H1 (cell line): ENCODE data around the gene OGFOD3. TPM values are rescaled to one million over a fixed set of nuclear protein-coding genes. Genes with fewer than 3 reads are reported as not detected.

Experiments used
- CTCF ChIA-PET: fragments of 300-600 bp; sonication (Branson Sonifier 250); formaldehyde crosslinking; loops from one replicate; lab custom pipeline; 2021; ENCODE audit not compliant: partially characterized antibody; lab: Charles Lee
- POLR2A ChIA-PET: fragments of 300-600 bp; sonication (Branson Sonifier 250); formaldehyde crosslinking; loops from one replicate; lab custom pipeline; 2021; ENCODE audit warnings: inconsistent platforms; ENCODE audit not compliant: partially characterized antibody; lab: Charles Lee
- DNase-seq, 2 experiments: peaks; one replicate each; pipeline versions ENCODE4 v3.0.0 to v3.0.0-alpha.2; 2010 to 2022; ENCODE audit warnings: low spot score in 2 of 2, low read depth in 1 of 2, mixed read lengths in 1 of 2
- FAIRE-seq: peaks from 2 replicates; lab custom pipeline; 2011; peaks lifted over from hg19 to GRCh38; lab: Jason Lieb, UNC
- H2AFZ ChIP-seq: 2 replicates; pipeline ENCODE4 v1.8.1; 2012; ENCODE audit warnings: low read length, inconsistent platforms
- H2AK5ac ChIP-seq: 2 replicates; pipeline ENCODE4 v1.6.1; 2013; ENCODE audit warnings: low read depth, low read length
- H2BK120ac ChIP-seq: replicated peaks from 2 replicates; pipeline ENCODE3; 2013; ENCODE audit warnings: low read depth, low read length, inconsistent platforms
- H2BK12ac ChIP-seq: 2 replicates; pipeline ENCODE4 v1.6.1; 2013; ENCODE audit warnings: low read depth, low read length
- H2BK15ac ChIP-seq: 2 replicates; pipeline ENCODE4 v1.6.1; 2013; ENCODE audit warnings: low read length
- H2BK20ac ChIP-seq: 2 replicates; pipeline ENCODE4 v1.6.1; 2013; ENCODE audit warnings: low read length
- H2BK5ac ChIP-seq: 2 replicates; pipeline ENCODE4 v1.6.1; 2013; ENCODE audit warnings: low read depth, low read length
- H3K14ac ChIP-seq: 2 replicates; pipeline ENCODE4 v1.6.1; 2013; ENCODE audit warnings: inconsistent platforms; ENCODE audit not compliant: insufficient read length
- H3K18ac ChIP-seq: 2 replicates; pipeline ENCODE4 v1.6.1; 2013; ENCODE audit warnings: low read length; ENCODE audit errors: extremely low read depth
- H3K23ac ChIP-seq: 2 replicates; pipeline ENCODE4 v1.6.1; 2013; ENCODE audit warnings: inconsistent platforms; ENCODE audit not compliant: insufficient read length
- H3K23me2 ChIP-seq: 2 replicates; pipeline ENCODE4 v1.6.1; 2013; ENCODE audit warnings: low read depth, low read length
- H3K27ac ChIP-seq: 2 replicates; pipeline ENCODE4 v1.6.1; 2011; ENCODE audit warnings: low read depth, low read length, inconsistent platforms
- H3K27me3 ChIP-seq, 4 experiments: replicated peaks in 1 of 4; 1 replicate in 1 of 4; 2 replicates in 3 of 4; pipeline versions ENCODE4 v1.6.1 to v1.8.1; 2011 to 2013; ENCODE audit warnings: low read length in 3 of 4, mild to moderate bottlenecking in 3 of 4, inconsistent platforms in 2 of 4, mixed read lengths in 2 of 4, moderate library complexity in 1 of 4; ENCODE audit not compliant: control insufficient read depth in 3 of 4, insufficient read depth in 3 of 4; ENCODE audit errors: extremely low read depth in 1 of 4
- H3K36me3 ChIP-seq, 4 experiments: 2 replicates each; pipeline versions ENCODE4 v1.6.1 to v1.8.1; 2011 to 2013; ENCODE audit warnings: mild to moderate bottlenecking in 4 of 4, low read length in 3 of 4, moderate library complexity in 2 of 4, control low read depth in 1 of 4, inconsistent platforms in 1 of 4; ENCODE audit not compliant: insufficient read depth in 4 of 4, control insufficient read depth in 2 of 4
- H3K4ac ChIP-seq: replicated peaks from 2 replicates; pipeline ENCODE3; 2013; ENCODE audit warnings: low read length, low read depth, mixed read lengths, inconsistent platforms; ENCODE audit not compliant: insufficient read length
- H3K4me1 ChIP-seq, 4 experiments: replicated peaks in 1 of 4; 1 replicate in 1 of 4; 2 replicates in 3 of 4; pipeline versions ENCODE4 v1.6.1 to v1.8.1; 2011 to 2013; ENCODE audit warnings: low read length in 3 of 4, inconsistent platforms in 2 of 4, mixed read lengths in 1 of 4; ENCODE audit not compliant: insufficient read depth in 4 of 4, control insufficient read depth in 3 of 4
- H3K4me2 ChIP-seq, 2 experiments: 2 replicates each; pipeline versions ENCODE4 v1.6.1 to v1.8.1; 2011 to 2013; ENCODE audit warnings: low read depth in 2 of 2, low read length in 2 of 2, control low read depth in 1 of 2, inconsistent platforms in 1 of 2, mild to moderate bottlenecking in 1 of 2; ENCODE audit not compliant: insufficient read depth in 1 of 2
- H3K4me3 ChIP-seq, 4 experiments: fragments of 200-600, 300-600 bp in 1 of 4; sonication (generic), shearing (Covaris generic), sonication (Bioruptor Twin) in 1 of 4; 2 replicates each; pipeline versions ENCODE4 v1.5.1 to v1.8.1; 2011 to 2016; ENCODE audit warnings: low read length in 4 of 4, low read depth in 3 of 4, control low read depth in 2 of 4, inconsistent platforms in 2 of 4, mild to moderate bottlenecking in 2 of 4, mixed read lengths in 1 of 4, moderate library complexity in 1 of 4; ENCODE audit not compliant: insufficient read depth in 2 of 4; ENCODE audit errors: extremely low read depth in 1 of 4
- H3K56ac ChIP-seq: replicated peaks from 2 replicates; pipeline ENCODE3; 2013; ENCODE audit warnings: low read depth, mild to moderate bottlenecking, mixed read lengths, low read length, inconsistent platforms; ENCODE audit not compliant: insufficient read length
- H3K79me1 ChIP-seq: 2 replicates; pipeline ENCODE4 v1.6.1; 2013; ENCODE audit warnings: low read depth, low read length, control low read depth
- H3K79me2 ChIP-seq, 2 experiments: 2 replicates each; pipeline versions ENCODE4 v1.6.1 to v1.8.1; 2012 to 2013; ENCODE audit warnings: low read length in 2 of 2, mild to moderate bottlenecking in 2 of 2, inconsistent platforms in 1 of 2; ENCODE audit not compliant: insufficient read depth in 2 of 2, control insufficient read depth in 1 of 2
- H3K9ac ChIP-seq, 4 experiments: replicated peaks in 1 of 4; 1 replicate in 1 of 4; 2 replicates in 3 of 4; pipeline versions ENCODE4 v1.6.1 to v1.8.1; 2011 to 2013; ENCODE audit warnings: low read depth in 3 of 4, low read length in 3 of 4, control low read depth in 2 of 4, mild to moderate bottlenecking in 2 of 4, moderate library complexity in 2 of 4, inconsistent platforms in 1 of 4; ENCODE audit errors: extremely low read depth in 1 of 4
- H3K9me3 ChIP-seq, 2 experiments: 2 replicates each; pipeline versions ENCODE4 v1.6.1 to v1.8.1; 2012 to 2013; ENCODE audit warnings: mild to moderate bottlenecking in 2 of 2, moderate library complexity in 2 of 2, control low read depth in 1 of 2, inconsistent platforms in 1 of 2, low read depth in 1 of 2, low read length in 1 of 2, mixed read lengths in 1 of 2; ENCODE audit not compliant: insufficient read depth in 2 of 2
- H4K20me1 ChIP-seq, 2 experiments: replicated peaks in 1 of 2; 2 replicates each; pipeline versions ENCODE3 to v1.8.1; 2011 to 2013; ENCODE audit warnings: inconsistent platforms in 2 of 2, low read length in 2 of 2, mild to moderate bottlenecking in 1 of 2; ENCODE audit not compliant: insufficient read depth in 2 of 2, control insufficient read depth in 1 of 2
- H4K5ac ChIP-seq: 2 replicates; pipeline ENCODE4 v1.6.1; 2013; ENCODE audit warnings: low read length, low read depth, mixed read lengths, inconsistent platforms; ENCODE audit not compliant: insufficient read length
- H4K8ac ChIP-seq: 2 replicates; pipeline ENCODE4 v1.8.0; 2013; ENCODE audit warnings: mild to moderate bottlenecking, moderate library complexity, low read length, inconsistent platforms; ENCODE audit not compliant: insufficient read depth; ENCODE audit errors: extremely low read depth
- H4K91ac ChIP-seq: replicated peaks from 2 replicates; pipeline ENCODE3; 2013; ENCODE audit warnings: low read length, mixed read lengths, inconsistent platforms; ENCODE audit not compliant: insufficient read length
- CBX5 ChIP-seq: fragments of 300-800, 300-1000 bp; sonication (generic); IDR thresholded peaks from 2 replicates; pipeline ENCODE4 v1.7.1; 2016; ENCODE audit warnings: antibody characterized with exemption, low read length, low read depth
- JUND ChIP-seq: IDR thresholded peaks from 2 replicates; pipeline ENCODE4 v1.6.1; 2011; ENCODE audit warnings: mild to moderate bottlenecking, improper control_type of control experiment, low read length
- RAD21 ChIP-seq, 2 experiments: IDR thresholded peaks in 1 of 2; conservative IDR thresholded peaks in 1 of 2; 2 replicates each; pipeline ENCODE4 v1.6.1; 2011; ENCODE audit warnings: low read depth in 2 of 2, low read length in 2 of 2, improper control_type of control experiment in 1 of 2, inconsistent platforms in 1 of 2, mild to moderate bottlenecking in 1 of 2, moderate library complexity in 1 of 2
- RBBP5 ChIP-seq: IDR thresholded peaks from 2 replicates; pipeline ENCODE4 v1.7.1; 2012; ENCODE audit warnings: low read depth, mild to moderate bottlenecking, inconsistent platforms, low read length, moderate library complexity, borderline replicate concordance
- WGBS, 2 experiments: shearing (Covaris generic) in 1 of 2; methylation state at CpG; one replicate each; pipeline versions ENCODE4 v1.1.6 to v1.1.7; 2013 to 2015; ENCODE audit warnings: low lambda C conversion rate in 2 of 2, mixed read lengths in 2 of 2, inconsistent platforms in 1 of 2, low coverage in 1 of 2, missing lambda C conversion rate in 1 of 2; ENCODE audit not compliant: insufficient replicate concordance in 2 of 2, insufficient coverage in 1 of 2, insufficient read length in 1 of 2; ENCODE audit errors: extremely low coverage in 1 of 2, missing lambda C conversion rate in 1 of 2; 5-methylcytosine and 5-hydroxymethylcytosine counted together
- polyA plus RNA-seq, 7 experiments: library from polyadenylated mRNA; depleted of rRNA in 3 of 7; stranded (reverse) in 5 of 7; unstranded in 2 of 7; fragments of >200 nt in 5 of 7; fragments of 200-250 nt in 2 of 7; gene quantifications; 1 replicate in 5 of 7; 2 replicates in 1 of 7; 4 replicates in 1 of 7; pipeline versions ENCODE4 v1.2.1 to v1.2.3, GENCODE V29; 2011 to 2013; ENCODE audit warnings: missing spikeins in 2 of 7, mixed read lengths in 2 of 7
- total RNA-seq: library from RNA; stranded (reverse); fragmentation: NEBNext Ultra II Directional; extraction: Animal tissue kit (Norgen Biotek cat#: 25700); gene quantifications from 2 replicates; pipeline ENCODE4 v1.2.1, GENCODE V29; 2021
- TF ChIP-seq, protein P1 (sequence below), 3 experiments: IDR thresholded peaks; 1 replicate in 2 of 3; 2 replicates in 1 of 3; pipeline versions ENCODE4 v1.5.1 to v1.6.1; 2011; ENCODE audit warnings: low read length in 3 of 3, mild to moderate bottlenecking in 3 of 3, inconsistent platforms in 2 of 3, low read depth in 1 of 3, moderate library complexity in 1 of 3; ENCODE audit not compliant: insufficient read depth in 1 of 3; ENCODE audit errors: control extremely low read depth in 1 of 3

Gene OGFOD3
- total and polyA plus RNA-seq, 2 of the 8 experiments (the other 6 are each of a cell fraction or from before 2014, with no cell fraction given), result 21.1 to 21.8 TPM

GRCh38 chr17:82356845-82357355 lies 61.5 kb downstream of the OGFOD3 start:
- Histone ChIP-seq H4K91ac (peak overlapping the region; percentile 26), H3K4ac (no peak overlapping the region), H3K27ac (no peak overlapping the region), H2BK12ac (peak overlapping the region; percentile 90; the same call in 1 of the 2 replicates), H3K4me3 (no peak overlapping the region), H3K4me2 (no peak overlapping the region), H3K4me1 (peaks cover 0 to 6% (median 5%) of the 10 kb centered on the region in 4 experiments; a peak in 5 of 7 replicates), H4K20me1 (no peaks in the 10 kb centered on the region), H4K5ac (no peak overlapping the region)
- no peak for TF ChIP-seq CBX5
- no peak for TF ChIP-seq JUND
- 0 out of 4 replicates have a peak, but pooled peaks of 1 of the 2 experiments have one; percentile 1 for TF ChIP-seq RAD21 (IDR thresholded peaks at IDR 0.05 in 1 of 2, conservative IDR thresholded peaks at IDR 0.05 in 1 of 2; ENCODE audit: low read depth in 2 of 2, low read length in 2 of 2)
- no peak for TF ChIP-seq RBBP5
- TF ChIP-seq, protein P1, sequence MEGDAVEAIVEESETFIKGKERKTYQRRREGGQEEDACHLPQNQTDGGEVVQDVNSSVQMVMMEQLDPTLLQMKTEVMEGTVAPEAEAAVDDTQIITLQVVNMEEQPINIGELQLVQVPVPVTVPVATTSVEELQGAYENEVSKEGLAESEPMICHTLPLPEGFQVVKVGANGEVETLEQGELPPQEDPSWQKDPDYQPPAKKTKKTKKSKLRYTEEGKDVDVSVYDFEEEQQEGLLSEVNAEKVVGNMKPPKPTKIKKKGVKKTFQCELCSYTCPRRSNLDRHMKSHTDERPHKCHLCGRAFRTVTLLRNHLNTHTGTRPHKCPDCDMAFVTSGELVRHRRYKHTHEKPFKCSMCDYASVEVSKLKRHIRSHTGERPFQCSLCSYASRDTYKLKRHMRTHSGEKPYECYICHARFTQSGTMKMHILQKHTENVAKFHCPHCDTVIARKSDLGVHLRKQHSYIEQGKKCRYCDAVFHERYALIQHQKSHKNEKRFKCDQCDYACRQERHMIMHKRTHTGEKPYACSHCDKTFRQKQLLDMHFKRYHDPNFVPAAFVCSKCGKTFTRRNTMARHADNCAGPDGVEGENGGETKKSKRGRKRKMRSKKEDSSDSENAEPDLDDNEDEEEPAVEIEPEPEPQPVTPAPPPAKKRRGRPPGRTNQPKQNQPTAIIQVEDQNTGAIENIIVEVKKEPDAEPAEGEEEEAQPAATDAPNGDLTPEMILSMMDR (IDR thresholded peaks at IDR 0.05; ENCODE audit: control extremely low read depth in 1 of 3, insufficient read depth in 1 of 3, low read depth in 1 of 3, low read length in 3 of 3), result peak in 1 of 3 experiments; percentile 6; a peak in 1 of 4 replicates
- TF ChIP-seq, all 59 proteins: peak for 2
- no peak overlapping the region for H2BK15ac ChIP-seq
- DNase-seq (peak in 1 of 2 experiments; percentile 63), FAIRE-seq (no peak)
- no peak overlapping the region for H2BK5ac ChIP-seq
- no peaks in the 10 kb centered on the region; the same call in 1 of the 2 replicates for H3K79me1 ChIP-seq
- H4K8ac ChIP-seq, result peak overlapping the region; percentile 28
- no peak overlapping the region for H3K14ac ChIP-seq
- ChIA-PET CTCF (interaction anchor here (0.8 to 2.5 kb wide), 12 partner anchors 9 to 197 kb away, joined by 3 to 15 read pairs (median 3); partner anchors contain the start of gene UTS2R), POLR2A (interaction anchor here (1.7 to 2.1 kb wide), 2 partner anchors 10 to 65 kb away, joined by 3 to 5 read pairs; no protein-coding TSS in a partner anchor)
- H2BK20ac ChIP-seq, result no peak overlapping the region
- no peaks in the 10 kb centered on the region for H3K9me3 ChIP-seq
- no peak overlapping the region for H3K23ac ChIP-seq
- no peak overlapping the region for H3K56ac ChIP-seq
- no peak overlapping the region for H3K9ac ChIP-seq
- no peak overlapping the region for H2AK5ac ChIP-seq
- no peak overlapping the region; the same call in 1 of the 2 replicates for H3K18ac ChIP-seq
- no peak overlapping the region for H2AFZ ChIP-seq
- no peaks in the 10 kb centered on the region for H3K23me2 ChIP-seq
- no peaks in the 10 kb centered on the region for H3K79me2 ChIP-seq
- no peaks in the 10 kb centered on the region for H3K36me3 ChIP-seq
- peaks cover 0 to 3% (median 1%) of the 10 kb centered on the region in 4 experiments; a peak in 3 of 7 replicates for H3K27me3 ChIP-seq
- WGBS, 2 experiments, result 65% methylated on average over 19 of the region's 20 CpGs; no CpG with 5 or more reads in 1 of the 2 experiments
- H2BK120ac ChIP-seq, result no peak overlapping the region
